ENCODE measurements around the gene ACACA.
A peak's percentile ranks its signal among the peaks of the same experiment; 100 is the strongest.

Gene ACACA

DNA sequence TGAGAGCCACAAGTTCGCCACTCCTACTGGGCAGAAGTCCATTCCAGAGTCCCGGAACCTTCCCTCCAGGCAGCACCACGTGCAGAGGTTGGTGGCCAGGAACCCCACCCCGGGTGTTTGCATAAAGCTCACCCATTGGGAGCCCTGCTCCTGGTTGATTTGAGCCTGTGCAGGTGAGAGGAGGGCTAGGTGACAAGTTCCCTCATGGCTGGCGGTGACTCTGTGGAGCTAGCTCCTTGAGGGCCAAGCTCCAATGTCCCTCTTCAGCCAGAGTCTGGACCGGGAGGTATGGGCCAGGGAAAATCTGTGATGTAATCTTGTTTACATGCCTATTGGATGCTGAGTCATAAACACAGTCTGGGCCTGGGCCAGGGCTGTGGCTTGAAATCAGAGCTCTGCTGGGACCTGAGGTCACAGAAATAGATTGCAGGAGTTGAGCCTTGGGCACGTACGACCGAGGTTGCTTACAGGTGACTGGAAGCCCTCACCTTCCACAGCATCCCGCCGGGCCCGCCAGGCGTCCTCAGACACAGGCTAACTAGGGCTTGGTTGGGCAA lies 339.0 kb downstream of the ACACA start:
- DNase-seq (ENCODE audit: low read depth), result no peak

DNA sequence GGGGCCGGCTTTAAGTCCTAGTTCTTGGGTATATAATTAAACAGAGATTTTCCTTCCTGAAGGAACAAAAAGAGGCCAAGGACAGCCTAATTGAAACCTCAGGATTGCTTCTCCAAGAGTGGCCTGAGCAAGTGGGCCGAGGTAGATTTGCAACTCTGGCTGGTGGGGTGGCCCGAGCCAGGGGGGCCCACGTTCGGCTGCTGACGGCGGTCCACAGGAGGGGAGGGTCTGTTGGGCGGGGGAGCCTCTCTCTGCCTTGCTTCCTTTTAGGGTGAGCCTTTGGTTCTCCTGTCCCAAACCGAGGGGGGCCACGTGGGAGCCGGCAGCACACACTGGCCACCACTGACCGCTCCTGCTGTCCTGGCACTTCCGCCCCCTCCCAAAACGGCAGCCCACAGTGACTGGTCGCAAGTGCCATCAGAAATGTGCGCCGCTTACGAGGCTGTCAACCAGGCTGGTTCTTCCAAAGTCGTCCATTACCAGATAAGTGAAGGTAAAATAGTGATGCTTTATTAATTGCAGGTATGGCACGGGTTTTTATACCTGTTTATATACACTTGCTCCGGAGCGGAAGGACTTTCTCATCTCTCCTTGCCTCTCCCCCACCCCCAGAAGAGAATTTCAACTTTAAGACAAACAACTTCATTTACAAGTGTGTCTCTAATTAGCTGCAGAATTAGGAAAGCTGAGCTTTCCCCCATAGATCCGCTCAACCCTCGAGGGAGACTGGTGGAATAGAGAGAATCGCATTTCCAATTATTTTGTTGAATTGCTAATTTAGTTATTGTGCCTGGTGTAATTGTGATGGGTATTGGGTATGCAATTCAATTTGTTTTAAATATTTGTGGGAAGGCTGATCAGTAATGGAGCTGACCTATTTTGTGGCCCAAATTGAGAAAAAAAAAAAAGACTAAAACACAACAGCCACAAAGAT lies 340.0 kb downstream of the ACACA start:
- DNase-seq (ENCODE audit: low read depth), result no peak

DNA sequence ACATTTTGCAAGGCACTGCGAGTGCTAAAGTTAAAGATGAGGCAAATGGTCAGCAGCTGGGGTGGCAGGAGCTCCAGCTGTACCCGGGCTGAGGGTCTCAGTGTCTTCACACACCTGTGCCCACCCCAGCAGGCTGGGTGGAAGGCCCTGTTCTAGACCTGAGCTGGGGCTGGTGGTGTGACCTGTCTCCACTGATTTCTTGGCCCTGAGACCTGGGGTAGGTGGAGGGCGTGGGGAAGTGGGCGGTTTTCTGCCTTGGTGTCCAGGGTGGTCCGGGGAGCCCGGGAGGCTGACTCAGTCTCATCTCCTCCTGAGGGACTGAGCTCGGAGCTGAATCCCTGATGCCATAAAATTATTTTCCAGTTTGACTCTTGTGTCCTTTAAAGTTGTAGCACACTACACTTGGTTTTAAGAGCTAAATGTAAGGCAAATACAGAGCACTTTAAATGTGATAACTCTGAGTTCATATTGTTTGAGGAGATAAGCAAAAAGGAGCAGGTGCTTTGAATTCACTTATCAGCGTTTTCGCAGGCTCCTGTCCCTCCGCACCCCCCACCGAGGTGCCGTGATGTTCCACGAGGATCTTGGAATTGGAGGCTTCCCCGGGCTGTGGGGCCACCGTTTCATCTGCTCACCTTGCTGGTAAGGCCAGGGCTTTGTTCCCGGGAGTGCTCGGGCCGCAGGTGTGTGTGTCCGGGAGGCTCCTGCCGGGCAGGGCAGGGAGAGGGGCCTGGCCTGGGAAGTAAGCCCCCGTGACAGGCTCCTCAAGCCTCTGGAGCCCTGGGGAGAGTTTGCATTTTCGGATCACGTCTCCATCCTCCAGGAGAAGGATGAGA lies 340.9 kb downstream of the ACACA start:
- DNase-seq (ENCODE audit: low read depth), result no peak

DNA sequence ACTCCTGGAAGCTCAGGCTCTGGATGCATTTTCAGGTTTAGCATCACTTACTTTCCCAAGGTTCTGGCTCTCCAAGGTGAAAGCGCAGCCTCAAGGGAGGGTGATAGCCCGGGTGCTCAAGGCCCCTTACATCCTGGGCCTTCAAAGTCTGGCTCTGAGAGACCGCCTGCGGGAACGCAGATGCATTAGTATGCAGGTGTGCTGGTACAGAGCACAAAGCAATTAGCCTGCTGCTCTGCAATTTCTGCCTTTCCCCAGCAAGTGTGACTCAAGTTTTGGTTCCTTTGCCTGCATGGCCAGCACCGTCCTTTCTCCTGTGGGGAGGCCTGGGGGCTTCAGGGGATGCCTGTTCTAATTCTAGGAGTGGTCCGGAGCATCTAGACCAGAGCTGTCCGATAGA lies 341.7 kb downstream of the ACACA start:
- no peak for DNase-seq (ENCODE audit: low read depth)

DNA sequence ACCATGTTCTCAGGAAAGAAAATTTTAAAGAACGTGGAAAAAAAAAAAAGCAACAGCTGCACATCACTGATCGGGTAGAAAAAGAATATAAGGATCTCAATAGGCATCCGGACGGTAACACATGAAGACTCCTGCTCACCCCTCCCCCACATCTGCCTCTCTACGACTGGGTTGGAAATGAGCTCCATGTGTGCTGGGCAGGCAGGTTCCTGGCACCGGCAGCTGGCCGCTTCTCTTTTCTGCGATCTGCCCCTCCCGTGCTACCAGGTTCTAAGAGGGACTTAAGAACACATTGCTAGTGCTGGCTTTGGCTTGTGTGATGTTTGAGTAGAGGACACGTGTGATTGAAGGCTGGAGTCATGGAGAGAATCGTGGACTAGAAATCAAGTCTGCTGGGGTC lies 342.4 kb downstream of the ACACA start:
- no peak for DNase-seq (ENCODE audit: low read depth)

GRCh38 chr17:37062021-37062420 lies 344.6 kb downstream of the ACACA start:
- no peak for DNase-seq (ENCODE audit: low read depth)

- no peak for DNase-seq (ENCODE audit: low read depth)
Observed at GRCh38 chr17:37060928-37061327, 345.7 kb downstream of the ACACA start.

GRCh38 chr17:37060094-37060493 lies 346.5 kb downstream of the ACACA start:
- DNase-seq (ENCODE audit: low read depth), result no peak

DNA sequence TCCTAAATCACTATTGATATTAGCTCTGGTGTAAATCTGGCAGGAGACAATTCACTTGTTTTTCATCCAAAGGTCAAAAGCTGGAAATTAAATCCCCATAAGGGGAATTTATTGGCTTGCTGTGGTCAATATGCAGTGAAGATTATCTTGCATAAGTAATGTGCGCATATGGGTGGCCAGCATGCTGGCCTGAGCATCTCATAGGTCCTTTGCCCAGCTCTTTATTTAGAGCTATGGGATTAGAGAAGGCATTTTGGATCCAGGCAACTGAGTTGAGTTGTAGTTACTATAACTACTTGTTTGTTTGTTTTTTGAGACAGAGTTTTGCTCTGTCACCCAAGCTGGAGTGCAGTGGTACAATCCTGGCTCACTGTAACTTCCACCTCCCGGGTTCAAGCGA lies 347.1 kb downstream of the ACACA start:
- no peak for DNase-seq (ENCODE audit: low read depth)

- DNase-seq (ENCODE audit: low read depth), result no peak
Observed at GRCh38 chr17:37056622-37057021, 350.0 kb downstream of the ACACA start.

GRCh38 chr17:37054894-37055293 lies 351.7 kb downstream of the ACACA start:
- DNase-seq (ENCODE audit: low read depth), result no peak

DNA sequence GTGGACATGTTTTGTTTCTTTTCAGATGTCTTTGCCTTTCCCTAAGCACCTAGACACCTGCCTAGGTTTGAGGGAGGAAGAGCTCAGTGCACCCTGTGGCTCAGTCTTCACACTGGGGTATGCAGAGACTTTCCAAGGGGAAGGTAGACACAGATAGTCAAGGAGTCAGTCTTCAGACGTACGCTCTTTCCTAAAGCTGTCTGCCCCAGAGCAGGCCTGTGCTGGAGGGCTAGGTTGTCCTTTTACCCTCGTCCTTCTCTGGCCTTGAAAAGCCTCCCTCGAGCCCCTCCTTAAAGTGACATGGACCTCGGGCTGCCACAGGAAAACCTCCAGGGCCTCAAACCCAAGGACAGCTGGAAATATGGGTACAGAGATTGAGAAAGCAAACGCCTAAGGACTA lies 354.2 kb downstream of the ACACA start:
- DNase-seq (ENCODE audit: low read depth), result no peak

- no peak for DNase-seq (ENCODE audit: low read depth)
Observed at GRCh38 chr17:37051833-37052232, 354.8 kb downstream of the ACACA start.

DNA sequence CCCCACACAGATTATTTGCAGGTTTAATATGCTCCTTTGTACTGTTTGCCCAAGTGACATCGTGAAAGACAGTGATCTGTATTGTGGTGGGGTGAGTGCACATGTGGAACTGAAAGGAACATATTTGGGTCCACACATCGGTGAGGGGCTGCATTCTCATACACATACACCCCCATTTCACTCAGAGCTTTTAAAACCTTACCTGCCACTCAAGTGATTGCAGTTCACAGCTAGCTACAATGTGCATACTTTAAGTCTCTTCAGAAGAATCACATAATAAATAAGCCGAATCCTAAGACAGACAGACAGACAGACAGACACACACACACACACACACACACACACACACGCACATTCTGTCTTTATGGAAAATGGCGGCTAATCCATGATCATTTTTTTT lies 355.3 kb downstream of the ACACA start:
- DNase-seq (ENCODE audit: low read depth), result no peak

DNA sequence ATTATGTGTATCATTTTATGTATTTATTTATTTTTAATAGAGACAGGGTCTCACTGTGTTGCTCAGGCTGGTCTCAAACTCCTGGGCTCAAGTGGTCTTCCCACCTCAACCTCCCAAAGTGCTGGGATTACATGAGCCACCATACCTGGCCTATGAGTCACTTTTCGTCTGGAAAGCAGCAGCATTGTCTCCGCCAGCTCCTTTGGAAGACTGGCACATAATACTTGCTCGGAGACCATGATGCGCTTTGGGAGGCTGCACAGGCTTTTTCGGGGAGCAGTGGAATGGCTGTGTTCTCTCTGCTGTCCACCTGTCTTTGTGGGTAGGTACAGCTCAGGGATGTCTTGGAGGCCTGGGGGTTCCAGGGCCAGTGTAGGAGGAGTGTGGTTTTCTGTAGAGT lies 355.7 kb downstream of the ACACA start:
- DNase-seq (ENCODE audit: low read depth), result no peak

DNA sequence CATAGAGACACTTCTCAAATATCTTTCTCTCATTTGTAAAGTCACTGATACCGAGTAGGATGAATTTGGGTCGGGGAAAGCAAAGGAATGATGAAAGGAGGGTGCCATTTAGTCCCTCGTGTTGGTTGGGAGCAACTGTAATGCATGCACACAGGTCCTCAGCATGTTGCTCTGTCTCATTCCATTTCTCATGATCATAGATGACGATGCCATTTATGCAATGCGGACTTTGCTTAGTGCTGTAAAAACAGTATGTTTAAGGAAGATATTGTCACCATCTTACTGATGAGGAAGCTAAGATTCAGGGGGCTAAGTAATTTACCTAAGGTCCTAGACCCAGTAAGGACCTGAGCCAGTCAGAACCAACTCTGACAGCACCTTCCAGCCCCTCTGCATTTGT lies 357.8 kb downstream of the ACACA start:
- no peak for DNase-seq (ENCODE audit: low read depth)

DNA sequence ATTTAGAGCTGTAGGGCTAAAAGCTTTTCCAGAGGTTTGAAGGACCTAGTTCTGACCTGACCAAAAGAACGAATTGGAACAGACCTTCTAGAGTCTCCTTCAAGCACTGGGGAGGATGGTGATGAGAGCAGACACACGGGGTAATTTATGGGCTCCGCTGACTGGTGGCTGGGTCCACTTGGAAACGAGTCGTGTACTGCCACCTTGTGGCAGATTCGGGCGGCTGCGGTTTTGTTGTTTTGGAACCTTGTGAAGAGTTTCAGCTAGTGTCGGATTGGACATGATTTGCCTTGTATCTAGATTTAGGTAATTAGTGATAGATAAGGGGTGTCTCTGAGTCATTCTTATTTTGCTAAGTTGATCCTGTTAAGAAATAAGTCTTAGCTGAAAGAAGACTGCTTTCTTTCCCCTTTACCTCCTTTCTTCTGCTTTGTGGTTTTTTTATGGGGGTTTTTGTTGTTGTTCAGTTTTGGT lies 359.0 kb downstream of the ACACA start:
- DNase-seq (ENCODE audit: low read depth), result peak; percentile 73

GRCh38 chr17:37045351-37045922 lies 361.2 kb downstream of the ACACA start:
- no peak for DNase-seq (ENCODE audit: low read depth)

DNA sequence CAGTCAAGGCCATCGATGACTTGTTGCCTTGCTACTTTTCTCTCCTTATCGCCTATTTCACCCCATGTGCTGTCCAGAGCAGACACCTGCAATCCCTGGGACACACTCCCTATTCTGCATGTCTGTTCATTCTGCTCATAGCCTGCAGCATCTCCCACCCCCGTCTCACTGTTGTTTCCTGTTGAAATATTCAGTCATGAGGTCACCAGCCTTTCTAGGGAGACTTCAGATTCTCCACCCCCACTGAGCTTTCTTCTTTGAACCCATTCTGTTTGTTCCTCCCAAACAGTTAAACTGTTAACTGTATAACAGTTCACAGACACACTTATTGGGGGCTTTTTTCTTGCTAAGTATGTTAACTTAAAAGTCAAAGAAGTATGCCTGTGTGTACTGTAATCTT lies 363.4 kb downstream of the ACACA start:
- no peak for DNase-seq (ENCODE audit: low read depth)

- no peak for DNase-seq (ENCODE audit: low read depth)
Observed at GRCh38 chr17:37041932-37042331, 364.7 kb downstream of the ACACA start.

DNA sequence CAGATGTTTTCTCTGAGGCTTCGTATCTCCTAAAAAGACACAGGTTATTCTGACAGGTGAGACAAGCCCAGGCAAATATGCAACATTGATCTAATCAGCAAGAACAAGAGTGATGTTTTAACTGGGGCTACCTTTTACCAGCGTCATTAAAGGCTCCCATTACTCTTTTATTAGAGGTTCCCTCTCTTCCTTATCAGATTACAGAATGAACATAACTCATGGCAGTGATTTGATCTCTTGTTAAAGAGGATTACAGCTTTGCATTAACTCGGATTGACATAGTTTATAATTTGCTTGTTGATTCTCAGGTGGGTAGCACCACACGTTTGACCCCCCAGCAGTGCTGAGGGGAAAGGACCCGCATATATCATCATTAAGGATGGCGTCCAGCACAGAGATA lies 367.4 kb downstream of the ACACA start:
- no peak for DNase-seq (ENCODE audit: low read depth)

DNA sequence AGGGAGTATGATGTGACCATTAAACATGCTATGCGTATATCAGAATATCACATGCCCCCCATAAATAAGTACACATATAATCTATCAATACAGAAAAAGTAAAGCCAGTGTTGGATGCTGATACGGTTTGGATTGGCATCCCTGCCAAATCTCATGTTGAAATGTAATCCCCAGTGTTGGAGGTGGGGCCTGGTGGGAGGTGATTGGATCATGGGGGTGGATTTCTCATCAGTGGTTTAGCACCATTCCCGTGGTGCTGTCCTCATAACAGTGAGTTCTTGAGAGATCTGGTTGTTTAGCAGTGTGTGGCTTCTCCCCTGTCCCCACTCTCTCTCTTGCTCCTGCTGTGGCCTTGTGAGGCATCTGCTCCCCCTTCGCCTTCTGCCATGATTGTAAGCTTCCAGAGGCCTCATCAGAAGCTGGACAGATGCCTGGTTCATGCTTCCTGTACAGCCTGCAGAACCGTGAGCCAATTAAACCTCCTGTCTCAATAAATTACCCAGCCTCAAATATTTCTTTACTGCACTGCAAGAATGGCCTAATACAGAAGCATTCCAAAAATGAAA lies 369.0 kb downstream of the ACACA start:
- no peak for DNase-seq (ENCODE audit: low read depth)
